Stimulated activated CD8-positive, alpha-beta memory T cell treated with anti-CD3 and anti-CD28 coated beads, Interleukin-2, amount 100 ng/mL, for 1 hour (primary cell): ENCODE data around the gene PTOV1.

ENCODE experiments used
- DNase-seq, 2 donors: peaks; one replicate each; pipeline ENCODE4 v3.0.0-alpha.2; 2020; ENCODE audit warnings: low read depth in 2 of 2

Gene PTOV1

GRCh38 chr19:49873834-49874233 is 22.9 kb downstream of the PTOV1 start:
- DNase-seq, result no peak

GRCh38 chr19:49874503-49875157 is 23.7 kb downstream of the PTOV1 start:
- no peak for DNase-seq

- DNase-seq, result no peak
These were observed 24.2 kb downstream of the PTOV1 start for GRCh38 chr19:49875177-49875576.

GRCh38 chr19:49875857-49876421 is 25.0 kb downstream of the PTOV1 start:
- no peak for DNase-seq

- peak; percentile 95 to 96 for DNase-seq
These were observed 25.6 kb downstream of the PTOV1 start for GRCh38 chr19:49876422-49877019.

- peak; percentile 98 for DNase-seq
These were observed 26.3 kb downstream of the PTOV1 start, which contains the start of the genes AKT1S1 and TBC1D17 for GRCh38 chr19:49877020-49877878. Gene AKT1S1 (minus strand): TSS chr19:49877355. CDS start chr19:49873295, 4,060 bp downstream. Gene TBC1D17 (plus strand): TSS chr19:49877702. CDS start chr19:49877724, 22 bp downstream.

- peak; percentile 93 to 97 for DNase-seq
These were observed 27.2 kb downstream of the PTOV1 start for GRCh38 chr19:49877879-49878743.

- no peak for DNase-seq
These were observed 27.7 kb downstream of the PTOV1 start for GRCh38 chr19:49878744-49879070.

- DNase-seq, result no peak
These were observed 28.4 kb downstream of the PTOV1 start for GRCh38 chr19:49879243-49879963.

- no peak for DNase-seq
These were observed 29.4 kb downstream of the PTOV1 start for GRCh38 chr19:49880162-49880869.

- no peak for DNase-seq
These were observed 30.2 kb downstream of the PTOV1 start for GRCh38 chr19:49881186-49881585.

GRCh38 chr19:49881672-49882394 is 30.9 kb downstream of the PTOV1 start:
- no peak for DNase-seq

- no peak for DNase-seq
These were observed 31.7 kb downstream of the PTOV1 start for GRCh38 chr19:49882643-49883042.

GRCh38 chr19:49883094-49883493 is 32.1 kb downstream of the PTOV1 start:
- DNase-seq, result no peak

- DNase-seq, result no peak
These were observed 33.1 kb downstream of the PTOV1 start for GRCh38 chr19:49884109-49884508.

GRCh38 chr19:49884760-49885159 is 33.8 kb downstream of the PTOV1 start:
- DNase-seq, result no peak

GRCh38 chr19:49887037-49887664 is 36.2 kb downstream of the PTOV1 start:
- DNase-seq, result no peak

- DNase-seq, result no peak
These were observed 36.9 kb downstream of the PTOV1 start for GRCh38 chr19:49887665-49888509.
